ENCODE data around the gene LRCH3. TPM values are rescaled to one million over a fixed set of nuclear protein-coding genes. Genes with fewer than 3 reads are reported as not detected.

LRCH3 gene
- total RNA-seq, 4 donors from 2014 or later = 15.0 to 197 (median 23.2) TPM

GRCh38 chr3:197814372-197814771 lies 23.3 kb downstream of the LRCH3 start:
- H3K27ac ChIP-seq = no peak overlapping the region
- DNase-seq = no peak
- intact Hi-C loops (cut with DNase I) = no loop called here
- no peak overlapping the region for H3K4me3 ChIP-seq
- no peaks in the 10 kb centered on the region for H3K9me3 ChIP-seq
- H3K4me1 ChIP-seq = peaks cover 0 to 21% (median 4%) of the 10 kb centered on the region in 3 donors
- WGBS, 2 donors = 71 to 95% methylated on average over 4 of the region's 4 CpGs
- peaks cover 0 to 27% (median 0%) of the 10 kb centered on the region in 3 donors for H3K36me3 ChIP-seq
- TF ChIP-seq POLR2A (IDR thresholded peaks at IDR 0.05) (no peak), CTCF (IDR thresholded peaks at IDR 0.05) (no peak)
- no peaks in the 10 kb centered on the region for H3K27me3 ChIP-seq

GRCh38 chr3:197820550-197821335 lies 29.7 kb downstream of the LRCH3 start:
- DNase-seq = no peak
- 72 to 76% methylated on average over 7 to 8 of the region's 8 CpGs for WGBS, 2 donors
- no peak for TF ChIP-seq POLR2A (IDR thresholded peaks at IDR 0.05)
- intact Hi-C loops (cut with DNase I) = no loop called here
- H3K4me3 ChIP-seq = no peak overlapping the region
- H3K36me3 ChIP-seq = peaks cover 0 to 67% (median 0%) of the 10 kb centered on the region in 3 donors
- H3K9me3 ChIP-seq = no peaks in the 10 kb centered on the region
- peaks cover 0 to 11% (median 0%) of the 10 kb centered on the region in 3 donors for H3K4me1 ChIP-seq
- no peaks in the 10 kb centered on the region for H3K27me3 ChIP-seq
- H3K27ac ChIP-seq = no peak overlapping the region

GRCh38 chr3:197829397-197830045 lies 38.5 kb downstream of the LRCH3 start:
- Histone ChIP-seq H3K27me3 (no peaks in the 10 kb centered on the region), H3K36me3 (peaks cover 5 to 86% (median 12%) of the 10 kb centered on the region in 3 donors), H3K27ac (no peak overlapping the region), H3K9me3 (no peaks in the 10 kb centered on the region), H3K4me1 (peaks cover 0 to 2% (median 0%) of the 10 kb centered on the region in 3 donors), H3K4me3 (no peak overlapping the region)
- 93 to 99% methylated on average over 3 of the region's 3 CpGs for WGBS, 2 donors
- intact Hi-C loops (cut with DNase I) = no loop called here
- DNase-seq = no peak
- TF ChIP-seq POLR2A (IDR thresholded peaks at IDR 0.05) = no peak
- no peak for TF ChIP-seq CTCF (IDR thresholded peaks at IDR 0.05)

GRCh38 chr3:197830308-197830966 lies 39.4 kb downstream of the LRCH3 start:
- H3K27ac ChIP-seq = no peak overlapping the region
- WGBS, 2 donors = 75 to 79% methylated on average over 6 of the region's 6 CpGs

GRCh38 chr3:197830967-197831313 lies 39.9 kb downstream of the LRCH3 start:
- Histone ChIP-seq H3K27me3 (no peaks in the 10 kb centered on the region), H3K4me3 (no peak overlapping the region), H3K27ac (no peak overlapping the region), H3K4me1 (no peaks in the 10 kb centered on the region), H3K36me3 (peaks cover 5 to 100% (median 13%) of the 10 kb centered on the region in 3 donors), H3K9me3 (no peaks in the 10 kb centered on the region)
- no peak for DNase-seq
- 88 to 94% methylated on average over 8 of the region's 8 CpGs for WGBS, 2 donors
- intact Hi-C loops (cut with DNase I) = no loop called here
- TF ChIP-seq CTCF (IDR thresholded peaks at IDR 0.05) (no peak), POLR2A (IDR thresholded peaks at IDR 0.05) (no peak)

More at GRCh38 chr3:197830308-197830966, 39.4 kb downstream of the LRCH3 start:
- Histone ChIP-seq H3K4me1 (no peaks in the 10 kb centered on the region), H3K36me3 (peaks cover 5 to 95% (median 13%) of the 10 kb centered on the region in 3 donors), H3K9me3 (no peaks in the 10 kb centered on the region), H3K4me3 (no peak overlapping the region), H3K27me3 (no peaks in the 10 kb centered on the region)
- DNase-seq = no peak
- no peak for TF ChIP-seq POLR2A (IDR thresholded peaks at IDR 0.05)
- no peak for TF ChIP-seq CTCF (IDR thresholded peaks at IDR 0.05)
- intact Hi-C loops (cut with DNase I) = no loop called here
